Fibroblast of lung (primary cell): ENCODE data around the gene CCDC88C. TPM values are rescaled to one million over a fixed set of nuclear protein-coding genes. Genes with fewer than 3 reads are reported as not detected.

Source experiments
- DNase-seq, 2 donors: peaks; one replicate each; pipeline versions ENCODE4 v3.0.0 to v3.0.0-alpha.2; 2010; ENCODE audit warnings: low read depth in 2 of 2
- H2AFZ ChIP-seq: 2 replicates; pipeline ENCODE4 v1.5.1; 2012; ENCODE audit warnings: low read length, control low read depth, inconsistent platforms
- H3K27ac ChIP-seq: 2 replicates; pipeline ENCODE4 v1.5.1; 2011; ENCODE audit warnings: low read length, control low read depth; ENCODE audit not compliant: insufficient read depth
- H3K27me3 ChIP-seq: 2 replicates; pipeline ENCODE4 v1.5.1; 2011; ENCODE audit warnings: mild to moderate bottlenecking, low read length; ENCODE audit not compliant: control insufficient read depth, insufficient read depth
- H3K36me3 ChIP-seq: 2 replicates; pipeline ENCODE4 v1.5.1; 2011; ENCODE audit warnings: low read length; ENCODE audit not compliant: control insufficient read depth, insufficient read depth
- H3K4me1 ChIP-seq: 2 replicates; pipeline ENCODE4 v1.5.1; 2011; ENCODE audit warnings: low read length; ENCODE audit not compliant: control insufficient read depth, insufficient read depth; ENCODE audit errors: extremely low read depth
- H3K4me2 ChIP-seq: 2 replicates; pipeline ENCODE4 v1.5.1; 2011; ENCODE audit warnings: low read length, control low read depth; ENCODE audit not compliant: insufficient read depth; ENCODE audit errors: extremely low read depth
- H3K4me3 ChIP-seq, 4 experiments: fragments of 200-600 bp in 1 of 4; sonication (generic) in 1 of 4; replicated peaks in 1 of 4; 2 replicates each; pipeline ENCODE4 v1.5.1; 2011 to 2016; ENCODE audit warnings: low read length in 4 of 4, low read depth in 3 of 4, mild to moderate bottlenecking in 3 of 4, control low read depth in 2 of 4, inconsistent platforms in 1 of 4, mixed read lengths in 1 of 4; ENCODE audit not compliant: insufficient read depth in 1 of 4; ENCODE audit errors: control extremely low read depth in 1 of 4
- H3K79me2 ChIP-seq: 2 replicates; pipeline ENCODE4 v1.5.1; 2012; ENCODE audit warnings: mild to moderate bottlenecking, low read length, inconsistent platforms; ENCODE audit not compliant: control insufficient read depth, insufficient read depth
- H3K9ac ChIP-seq: 2 replicates; pipeline ENCODE4 v1.5.1; 2011; ENCODE audit warnings: mild to moderate bottlenecking, low read length, control low read depth; ENCODE audit not compliant: insufficient read depth
- H3K9me3 ChIP-seq: 2 replicates; pipeline ENCODE4 v1.5.1; 2012; ENCODE audit warnings: low read depth, low read length; ENCODE audit not compliant: control insufficient read depth, insufficient read depth
- H4K20me1 ChIP-seq: 2 replicates; pipeline ENCODE4 v1.5.1; 2011; ENCODE audit warnings: low read length; ENCODE audit not compliant: control insufficient read depth, insufficient read depth; ENCODE audit errors: extremely low read depth
- CTCF ChIP-seq, 2 donors: IDR thresholded peaks in 1 of 2; conservative IDR thresholded peaks in 1 of 2; 1 replicate in 1 of 2; 2 replicates in 1 of 2; pipeline ENCODE4 v1.5.1; 2011 to 2012; ENCODE audit warnings: low read length in 2 of 2, control low read depth in 1 of 2, inconsistent platforms in 1 of 2, low read depth in 1 of 2, mild to moderate bottlenecking in 1 of 2
- EZH2 ChIP-seq: IDR thresholded peaks from 2 replicates; pipeline ENCODE4 v1.5.1; 2012; ENCODE audit warnings: low read length, control low read depth, mild to moderate bottlenecking; ENCODE audit errors: missing control alignments
- polyA plus RNA-seq, 2 donors: library from polyadenylated mRNA; depleted of rRNA in 1 of 2; stranded (reverse) in 1 of 2; unstranded in 1 of 2; fragments of >200 nt; gene quantifications; 2 replicates each; pipeline ENCODE4 v1.2.1, GENCODE V29; 2011 to 2012; ENCODE audit warnings: missing spikeins in 1 of 2
- total RNA-seq: library from RNA; depleted of rRNA; stranded (reverse); fragments of >200 nt; gene quantifications from 2 replicates; pipeline ENCODE4 v1.2.1, GENCODE V29; 2014

The CCDC88C gene
- total and polyA plus RNA-seq, 2 donors (not counting 1 experiment from before 2014, with no cell fraction given) = 0.02 to 0.17 TPM

- H3K36me3 ChIP-seq = no peaks in the 10 kb centered on the region
- H3K4me1 ChIP-seq = no peaks in the 10 kb centered on the region
- H3K9ac ChIP-seq = no peak overlapping the region
- H3K27me3 ChIP-seq = no peaks in the 10 kb centered on the region
- H3K4me2 ChIP-seq = no peak overlapping the region
- no peak overlapping the region for H3K27ac ChIP-seq
- no peak for DNase-seq
- H3K4me3 ChIP-seq = no peak overlapping the region
- H4K20me1 ChIP-seq = no peaks in the 10 kb centered on the region
- H3K9me3 ChIP-seq = no peaks in the 10 kb centered on the region
- H2AFZ ChIP-seq = no peak overlapping the region
- no peaks in the 10 kb centered on the region for H3K79me2 ChIP-seq
- TF ChIP-seq EZH2 (no peak), CTCF (conservative IDR thresholded peaks at IDR 0.05 in 1 of 2, IDR thresholded peaks at IDR 0.05 in 1 of 2; ENCODE audit: low read depth in 1 of 2, low read length in 2 of 2) (no peak)
Measured at GRCh38 chr14:91360490-91361232, 57.0 kb downstream of the CCDC88C start.

- Histone ChIP-seq H3K9me3 (no peaks in the 10 kb centered on the region), H3K9ac (no peak overlapping the region), H3K4me2 (no peak overlapping the region), H3K4me3 (no peak overlapping the region), H3K79me2 (no peaks in the 10 kb centered on the region), H4K20me1 (no peaks in the 10 kb centered on the region), H3K4me1 (no peaks in the 10 kb centered on the region), H3K36me3 (no peaks in the 10 kb centered on the region), H3K27me3 (no peaks in the 10 kb centered on the region), H2AFZ (no peak overlapping the region), H3K27ac (no peak overlapping the region)
- DNase-seq = no peak
- TF ChIP-seq CTCF (conservative IDR thresholded peaks at IDR 0.05 in 1 of 2, IDR thresholded peaks at IDR 0.05 in 1 of 2; ENCODE audit: low read depth in 1 of 2, low read length in 2 of 2) = no peak
- no peak for TF ChIP-seq EZH2
Measured at GRCh38 chr14:91358654-91359220, 58.9 kb downstream of the CCDC88C start.

- no peak overlapping the region for H2AFZ ChIP-seq
- TF ChIP-seq CTCF (conservative IDR thresholded peaks at IDR 0.05 in 1 of 2, IDR thresholded peaks at IDR 0.05 in 1 of 2; ENCODE audit: low read depth in 1 of 2, low read length in 2 of 2) = no peak
- no peak for TF ChIP-seq EZH2
- no peaks in the 10 kb centered on the region for H3K36me3 ChIP-seq
- no peaks in the 10 kb centered on the region for H4K20me1 ChIP-seq
- no peak for DNase-seq
- no peaks in the 10 kb centered on the region for H3K79me2 ChIP-seq
- no peak overlapping the region for H3K27ac ChIP-seq
- H3K9ac ChIP-seq = no peak overlapping the region
- H3K9me3 ChIP-seq = no peaks in the 10 kb centered on the region
- no peak overlapping the region for H3K4me3 ChIP-seq
- H3K27me3 ChIP-seq = no peaks in the 10 kb centered on the region
- no peak overlapping the region for H3K4me2 ChIP-seq
- no peaks in the 10 kb centered on the region for H3K4me1 ChIP-seq
Measured at GRCh38 chr14:91358025-91358319, 59.6 kb downstream of the CCDC88C start.
